GM19239 (cell line): ENCODE measurements around the gene MPP1.
A peak's percentile ranks its signal among the peaks of the same experiment; 100 is the strongest.
"Not testable (repeated sequence)": the region's sequence is repeated elsewhere in the genome, so short reads cannot be mapped to it uniquely, and the experiment has no call there.

Experiments used
- DNase-seq: peaks from one replicate; pipeline ENCODE4 v3.0.0; 2011; ENCODE audit warnings: low spot score; ENCODE audit not compliant: insufficient read length
- FAIRE-seq: peaks from 2 replicates; lab custom pipeline; 2011; peaks lifted over from hg19 to GRCh38; lab: Jason Lieb, UNC

MPP1 gene

DNA sequence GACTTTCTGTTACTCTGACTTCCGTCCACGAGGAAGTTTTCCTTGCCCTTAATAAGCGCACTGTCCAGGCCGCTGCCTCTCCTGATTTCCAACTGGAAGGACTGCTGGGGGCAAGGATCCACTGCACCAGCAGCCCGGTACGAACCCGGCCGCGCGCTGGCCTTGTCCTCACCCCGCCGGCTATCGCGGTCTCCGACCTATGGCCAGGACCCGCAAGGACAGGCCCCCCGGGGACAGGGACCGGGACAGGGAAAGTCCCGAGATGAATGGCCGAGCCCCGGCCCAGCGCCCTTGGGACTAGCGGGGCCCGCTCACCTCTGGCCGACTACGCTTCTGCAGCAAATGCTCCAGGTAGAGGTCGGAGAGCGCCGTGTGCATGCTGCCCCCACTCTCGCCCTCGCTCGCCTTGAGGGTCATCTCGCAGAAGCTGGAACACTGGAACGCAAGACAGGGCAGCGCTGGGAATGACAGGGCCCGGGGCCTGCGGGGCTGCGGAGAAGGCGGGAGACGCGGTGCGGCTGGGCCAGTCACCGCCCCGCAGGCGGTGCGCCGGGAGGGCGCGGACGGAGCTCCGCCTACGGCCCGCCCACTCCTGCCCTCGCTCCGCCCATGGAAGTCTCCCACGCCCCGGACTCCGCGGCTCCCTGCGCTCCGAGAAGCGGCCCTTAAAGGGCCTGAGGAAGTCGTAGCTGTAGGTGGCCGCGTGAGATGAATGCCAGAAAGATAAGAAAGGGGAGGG, at the start of gene MPP1:
TSS of gene MPP1 (minus strand) at position 529 of the 739 bp plus-strand sequence. CDS start at position 417, 112 bp downstream.
- FAIRE-seq: peak; percentile 95

DNA sequence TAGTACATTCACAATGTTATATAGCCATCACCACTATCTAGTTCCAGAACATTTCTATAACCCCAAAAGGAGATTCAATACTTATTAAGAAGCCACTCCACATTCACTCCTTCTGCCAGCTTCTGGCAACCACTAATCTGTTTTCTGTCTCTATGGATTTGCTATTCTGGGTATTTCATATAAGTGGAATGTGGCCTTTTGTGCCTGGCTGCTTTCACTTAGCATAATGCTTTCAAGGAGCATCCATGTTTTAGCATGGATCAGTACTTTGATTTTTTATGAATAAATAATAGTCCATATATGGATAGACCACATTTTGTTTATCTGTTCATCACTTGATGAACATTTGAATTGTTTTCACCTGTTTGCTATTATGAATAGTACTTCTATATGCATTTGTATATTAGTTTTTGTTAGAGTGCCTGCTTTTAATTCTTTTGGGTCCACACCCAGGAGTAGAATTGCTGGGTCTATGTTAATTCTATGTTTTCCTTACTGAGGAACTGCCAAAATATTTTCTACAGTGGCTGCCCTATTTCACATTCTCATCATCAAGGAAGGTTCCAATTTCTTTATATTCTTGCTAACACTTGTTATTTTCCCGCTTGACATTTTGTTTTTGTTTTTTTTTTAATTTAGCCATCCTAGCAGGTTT, 45.8 kb upstream of the MPP1 start:
- DNase-seq (no peak), FAIRE-seq (no peak)

More for the DNA sequence above, at the start of gene MPP1:
- peak; percentile 52 for DNase-seq

DNA sequence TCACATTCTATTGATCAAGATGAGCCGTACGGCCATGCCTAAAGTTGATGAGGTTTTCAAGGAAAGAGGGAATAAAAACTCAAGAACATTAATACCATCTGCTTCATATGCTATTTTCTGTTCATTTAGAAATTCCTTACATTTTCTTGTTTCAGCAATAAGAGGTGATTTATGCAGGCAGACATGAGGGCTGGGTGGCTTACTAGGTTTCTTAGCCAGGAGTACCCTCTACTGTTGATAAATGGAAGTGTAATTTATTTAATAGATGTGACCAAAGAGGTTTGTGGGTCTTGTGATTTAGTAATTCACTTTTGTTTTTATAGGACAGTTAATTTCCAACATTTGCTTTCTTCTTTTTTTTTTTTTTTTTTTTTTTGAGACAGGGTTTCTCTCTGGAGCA, 35.6 kb upstream of the MPP1 start:
- peak; percentile 68 for FAIRE-seq
- peak; percentile 18 for DNase-seq

DNA sequence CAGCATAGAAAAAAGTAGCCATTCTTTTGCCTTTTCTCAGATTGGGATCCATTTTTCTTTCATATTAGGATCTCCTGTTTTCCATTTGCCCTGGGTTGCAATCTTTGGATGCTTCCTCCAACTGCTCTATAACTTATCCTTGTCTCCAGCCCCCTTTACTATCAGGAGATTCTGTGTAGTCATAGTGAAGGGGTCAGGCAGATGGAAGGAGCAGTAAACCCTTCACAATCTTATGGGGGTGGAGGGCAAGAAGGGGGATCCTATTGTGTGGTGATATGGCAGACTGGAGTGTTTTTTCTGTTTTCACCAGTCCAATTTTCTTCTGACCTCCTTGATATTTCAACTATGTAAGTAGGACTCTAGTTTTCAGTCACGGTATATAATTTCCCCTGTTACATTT, 30.9 kb upstream of the MPP1 start:
- FAIRE-seq: no peak

DNA sequence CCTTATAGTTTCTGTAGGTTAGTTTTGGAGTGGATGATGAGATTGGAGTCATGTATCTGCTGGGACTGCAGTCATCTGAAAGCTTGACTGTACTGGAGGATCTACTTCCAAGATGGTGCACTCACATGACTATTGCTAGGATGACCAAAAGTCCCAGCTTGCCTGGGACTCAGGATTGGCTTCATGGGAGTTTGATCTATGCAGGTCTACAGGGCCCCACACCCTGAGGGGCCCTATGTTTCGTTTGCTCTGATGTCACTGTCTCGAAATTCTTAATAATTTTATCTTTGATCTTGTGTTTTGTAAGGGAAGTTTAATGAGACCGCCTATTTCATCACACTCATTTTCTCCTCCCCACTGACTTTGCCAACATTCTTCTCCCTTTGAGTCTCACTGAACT, 29.3 kb upstream of the MPP1 start, which contains the start of gene SMIM9:
TSS of gene SMIM9 (minus strand) at position 101 of the 400 bp plus-strand sequence. CDS start 3,806 bp downstream, outside the sequence.
- FAIRE-seq (no peak), DNase-seq (no peak)

More for the DNA sequence above, 30.9 kb upstream of the MPP1 start:
- DNase-seq: no peak

DNA sequence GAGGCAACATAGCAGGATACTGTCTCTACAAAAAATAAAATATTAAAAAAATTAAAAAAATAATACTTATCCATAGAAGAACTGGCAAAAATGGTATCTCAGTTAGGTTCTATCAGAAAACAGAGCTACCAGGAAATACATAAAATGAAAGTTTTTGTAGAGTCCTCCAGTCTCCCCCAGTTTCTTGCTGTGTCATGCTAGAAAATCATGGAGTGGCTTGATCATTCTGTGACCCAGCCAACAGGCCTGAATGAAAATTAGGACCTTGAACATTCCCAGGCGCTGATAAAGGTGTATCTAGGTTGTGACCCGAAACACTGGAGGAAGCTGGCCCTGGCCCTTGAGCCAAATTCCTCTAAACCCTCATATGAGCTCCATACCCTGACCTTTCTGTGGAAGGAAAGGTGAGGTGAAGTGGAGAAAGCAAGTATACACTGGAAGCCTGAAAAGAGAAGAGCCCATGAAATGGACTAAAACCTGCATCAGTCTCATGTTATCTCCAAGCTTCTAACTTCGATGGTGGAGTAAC, 28.5 kb upstream of the MPP1 start:
- FAIRE-seq (peak; percentile 23), DNase-seq (no peak)

DNA sequence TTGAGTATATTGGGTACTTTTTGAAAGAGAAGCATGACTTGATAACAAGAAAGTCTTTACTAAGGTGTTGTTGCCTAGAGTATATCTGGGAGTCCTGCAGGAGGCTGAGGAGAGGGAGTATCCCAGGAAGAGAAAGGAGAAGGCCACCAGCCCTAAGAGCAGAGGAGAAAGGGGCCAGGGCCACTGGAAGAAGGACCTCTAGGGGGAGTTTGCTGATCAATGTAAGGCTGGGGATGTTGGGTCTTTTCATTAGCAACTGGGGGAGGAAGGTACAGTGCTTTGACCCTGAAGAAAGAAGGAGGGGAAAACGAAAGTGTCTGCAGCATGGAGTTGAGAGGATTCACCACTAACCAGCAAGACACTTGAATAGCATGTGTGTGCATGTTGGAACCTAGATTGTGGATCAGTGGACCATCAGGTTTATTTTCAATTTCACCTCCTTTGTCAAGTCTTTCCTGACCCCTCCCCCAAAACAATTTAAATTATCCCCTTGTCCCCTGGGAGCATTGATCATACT, 24.7 kb upstream of the MPP1 start:
- DNase-seq (no peak), FAIRE-seq (peak; percentile 90)

DNA sequence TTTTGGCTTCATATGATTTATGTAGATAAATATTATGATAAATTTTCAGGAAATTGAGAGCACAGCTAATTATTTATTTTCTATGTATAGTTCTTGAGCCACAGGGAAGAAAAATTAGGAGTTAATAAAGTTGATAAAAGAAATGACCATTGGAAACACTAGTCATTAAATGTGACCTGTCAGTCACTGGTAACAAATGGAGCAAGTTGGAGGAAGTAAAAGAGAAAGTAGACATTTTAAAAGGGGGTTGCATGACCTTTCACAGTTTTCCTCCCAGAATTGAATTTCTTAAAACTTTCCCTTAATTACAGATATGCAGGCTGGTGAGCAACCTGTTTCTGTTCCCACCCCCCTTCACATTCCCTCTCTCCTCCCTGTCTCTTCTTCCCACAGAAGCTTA, 23.8 kb upstream of the MPP1 start:
- DNase-seq (no peak), FAIRE-seq (peak; percentile 88)

DNA sequence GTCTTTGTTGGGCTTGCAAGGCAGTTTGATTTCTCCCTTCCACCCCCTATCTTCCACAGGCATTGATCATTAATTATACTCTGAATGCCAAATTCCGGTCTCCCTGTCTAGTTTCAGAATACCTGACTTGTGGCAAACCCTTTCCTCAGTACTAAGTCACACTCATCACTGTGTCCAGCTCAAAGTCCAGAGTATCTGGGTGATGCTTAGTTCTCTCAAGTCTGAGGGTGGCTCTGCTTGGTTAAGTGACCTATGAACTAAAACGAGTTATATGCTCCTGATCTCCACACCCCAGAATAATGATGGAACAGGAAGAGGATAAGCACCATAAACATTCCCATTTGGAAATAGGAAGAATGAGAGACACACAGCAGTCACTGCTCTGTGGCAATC, 22.7 kb upstream of the MPP1 start:
- DNase-seq (no peak), FAIRE-seq (no peak)

DNA sequence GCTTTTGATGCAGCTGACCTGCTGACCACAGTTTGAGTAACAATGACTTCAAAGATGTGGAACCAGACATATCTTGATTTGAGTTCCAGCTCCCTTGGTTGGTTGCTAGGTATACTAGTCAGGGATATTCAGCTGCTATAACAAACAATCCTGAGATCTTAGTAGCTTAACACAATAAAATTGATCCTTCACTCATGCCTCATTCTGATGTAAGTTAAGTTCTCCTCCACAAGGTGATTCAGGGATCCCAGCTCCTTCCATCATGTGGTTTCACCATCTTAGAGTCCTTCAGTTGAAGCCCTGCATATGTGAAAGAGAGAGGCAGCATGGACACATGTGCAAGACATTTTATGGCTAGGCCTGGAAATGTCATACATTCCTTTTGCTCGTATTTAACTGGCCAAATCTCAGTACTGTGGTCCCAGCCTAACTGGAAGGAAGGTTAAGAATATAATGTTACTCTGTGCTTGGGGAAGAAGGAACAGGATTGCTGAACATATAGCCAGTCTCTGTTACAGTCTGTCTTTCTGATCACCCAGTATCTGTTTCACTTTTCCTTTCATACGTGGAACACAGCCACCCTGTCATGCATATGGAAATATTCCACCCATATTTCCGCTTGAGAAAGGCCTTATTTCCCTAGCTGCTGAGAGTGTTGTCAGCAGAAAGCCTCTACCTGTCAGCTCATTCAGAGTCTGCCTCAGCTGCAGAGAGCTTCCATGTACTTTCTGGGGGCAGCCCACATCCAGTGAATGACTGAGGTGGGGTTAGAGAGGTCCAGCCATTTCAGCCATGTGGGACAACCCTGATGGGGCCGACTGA, 22.1 kb upstream of the MPP1 start:
- peak; percentile 100 for FAIRE-seq

DNA sequence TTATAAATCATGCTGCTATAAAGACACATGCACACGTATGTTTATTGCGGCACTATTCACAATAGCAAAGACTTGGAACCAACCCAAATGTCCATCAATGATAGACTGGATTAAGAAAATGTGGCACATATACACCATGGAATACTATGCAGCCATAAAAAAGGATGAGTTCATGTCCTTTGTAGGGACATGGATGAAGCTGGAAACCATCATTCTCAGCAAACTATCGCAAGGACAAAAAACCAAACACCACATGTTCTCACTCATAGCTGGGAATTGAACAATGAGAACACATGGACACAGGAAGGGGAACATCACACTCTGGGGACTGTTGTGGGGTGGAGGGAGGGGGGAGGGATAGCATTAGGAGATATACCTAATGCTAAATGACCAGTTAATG, 20.3 kb upstream of the MPP1 start:
- not testable (repeated sequence) for FAIRE-seq

More for the DNA sequence above, 22.1 kb upstream of the MPP1 start:
- no peak for DNase-seq

DNA sequence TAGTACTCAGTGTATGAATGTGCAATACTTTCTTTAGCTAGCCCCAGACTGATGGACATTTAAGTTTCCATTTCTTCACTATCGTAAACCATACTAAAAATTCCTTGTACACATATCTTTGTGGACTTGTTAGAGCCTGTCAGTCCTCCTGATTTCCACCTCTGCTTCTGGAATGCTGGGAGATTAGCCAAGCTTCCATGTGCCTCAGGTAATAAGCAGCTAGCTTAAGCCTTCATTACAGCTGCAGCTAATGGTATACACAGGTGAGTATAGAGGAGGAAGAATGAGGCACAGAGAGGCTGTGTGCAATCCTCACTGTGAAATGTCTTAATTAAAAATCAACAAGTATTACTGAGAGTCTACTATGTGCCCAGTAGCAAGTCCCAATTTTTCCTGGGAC, 19.4 kb upstream of the MPP1 start:
- DNase-seq (no peak), FAIRE-seq (no peak)

More for the DNA sequence above, 20.3 kb upstream of the MPP1 start:
- DNase-seq: not testable (repeated sequence)

DNA sequence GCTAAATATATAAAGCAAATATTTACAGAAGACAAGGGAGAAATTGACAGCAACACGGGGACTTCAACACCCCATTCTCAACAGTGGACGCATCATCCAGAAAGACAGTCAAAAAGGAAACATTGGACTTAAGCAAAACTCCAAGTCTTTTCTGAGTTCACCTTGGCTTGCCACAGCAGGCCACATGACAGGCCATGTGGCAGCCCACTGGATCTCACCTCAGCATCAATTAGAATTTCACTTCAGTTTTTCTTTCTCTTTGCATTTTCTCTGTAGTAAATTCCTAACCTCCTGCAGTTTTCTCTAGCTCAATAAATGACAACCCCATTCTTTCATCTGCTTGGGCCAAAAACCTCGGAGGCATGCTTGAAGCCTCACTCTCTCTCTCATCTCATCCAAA, 16.7 kb upstream of the MPP1 start:
- FAIRE-seq (no peak), DNase-seq (no peak)

DNA sequence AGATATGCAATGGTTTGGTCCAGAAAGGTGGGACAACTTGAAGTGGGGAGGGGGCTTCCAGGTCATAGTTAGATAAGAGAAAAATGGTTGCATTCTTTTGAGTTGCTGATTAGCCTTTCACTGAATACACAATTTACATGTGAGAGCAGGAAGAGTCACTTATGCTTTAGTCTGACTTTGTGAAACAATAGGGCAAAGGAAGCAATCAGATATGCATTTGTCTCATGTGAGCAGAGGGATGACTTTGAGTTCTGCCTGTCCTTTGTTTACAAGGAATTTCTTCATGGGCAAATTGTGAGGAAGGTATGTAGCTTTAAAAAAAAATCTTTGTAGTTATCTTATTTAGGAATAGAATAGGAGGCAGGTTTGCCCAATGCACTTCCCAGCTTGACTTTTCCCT, 16.2 kb upstream of the MPP1 start:
- no peak for DNase-seq
- no peak for FAIRE-seq

DNA sequence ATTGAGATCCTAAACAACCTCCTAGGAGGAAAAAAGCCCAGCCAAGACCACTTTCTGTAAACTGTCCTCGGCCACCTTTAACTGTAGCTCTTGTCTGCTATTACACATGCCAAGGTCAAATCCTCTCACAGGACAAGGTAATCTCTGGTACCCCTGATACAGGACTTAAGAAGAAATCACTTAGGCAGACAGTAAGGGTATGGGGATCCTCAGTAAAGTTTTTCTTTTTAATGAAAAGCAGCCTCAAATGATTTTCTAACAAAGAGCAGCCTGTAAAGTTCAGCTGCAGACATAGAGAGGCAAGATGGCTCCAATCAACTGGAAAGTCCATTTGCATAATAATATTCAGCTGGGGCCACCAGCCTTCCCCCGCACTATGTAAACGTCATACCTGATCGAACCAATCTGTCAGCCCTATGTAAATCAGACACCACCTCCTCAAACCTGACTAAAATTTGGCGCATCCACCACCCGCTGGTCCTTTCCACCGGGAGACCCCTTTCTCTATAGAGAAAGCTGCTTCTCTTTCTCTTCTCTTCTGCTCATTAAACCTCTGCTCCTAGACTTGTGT, 14.6 kb upstream of the MPP1 start:
- FAIRE-seq: no peak
- no peak for DNase-seq

DNA sequence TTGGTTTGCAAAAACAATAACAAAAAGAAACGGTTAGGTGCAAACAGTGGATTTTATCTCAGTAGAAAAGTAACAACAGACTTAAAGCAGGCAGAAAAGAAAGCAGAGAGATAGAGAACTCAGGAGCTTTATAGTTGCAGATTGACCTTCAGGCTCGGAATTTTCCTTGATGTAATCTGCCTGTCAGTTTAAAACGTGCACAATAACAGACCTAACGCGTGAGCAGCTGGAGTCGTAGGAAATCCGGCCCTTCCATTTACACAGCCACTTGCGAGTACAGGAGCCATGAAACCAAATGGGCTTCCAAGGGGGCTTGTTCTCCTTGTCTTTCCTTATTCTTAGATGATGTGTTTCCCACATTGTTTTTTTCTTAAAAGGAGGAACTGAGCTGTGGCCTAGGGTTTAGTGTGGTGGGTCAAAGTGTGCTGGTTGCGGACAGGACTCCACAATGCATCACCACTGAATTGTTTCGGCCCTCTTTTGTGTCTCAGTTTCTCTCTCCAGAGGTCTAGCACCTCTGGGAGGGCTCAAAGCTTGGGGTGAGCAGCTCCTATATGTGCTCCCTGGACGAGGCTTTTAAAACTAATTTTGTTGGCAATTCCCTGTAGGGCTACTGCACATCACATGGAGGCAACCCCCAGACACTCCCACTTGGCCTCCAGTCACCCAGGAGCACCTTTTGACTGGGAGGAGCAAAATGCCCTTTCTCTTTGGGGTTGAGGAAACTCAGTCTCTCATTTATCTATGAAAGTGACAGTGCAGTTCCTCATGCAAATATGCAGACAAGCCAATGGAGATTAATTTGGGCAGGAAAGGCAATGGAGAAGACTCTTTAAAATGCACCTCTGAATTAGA, 13.9 kb upstream of the MPP1 start:
- DNase-seq: no peak
- peak; percentile 18 for FAIRE-seq

DNA sequence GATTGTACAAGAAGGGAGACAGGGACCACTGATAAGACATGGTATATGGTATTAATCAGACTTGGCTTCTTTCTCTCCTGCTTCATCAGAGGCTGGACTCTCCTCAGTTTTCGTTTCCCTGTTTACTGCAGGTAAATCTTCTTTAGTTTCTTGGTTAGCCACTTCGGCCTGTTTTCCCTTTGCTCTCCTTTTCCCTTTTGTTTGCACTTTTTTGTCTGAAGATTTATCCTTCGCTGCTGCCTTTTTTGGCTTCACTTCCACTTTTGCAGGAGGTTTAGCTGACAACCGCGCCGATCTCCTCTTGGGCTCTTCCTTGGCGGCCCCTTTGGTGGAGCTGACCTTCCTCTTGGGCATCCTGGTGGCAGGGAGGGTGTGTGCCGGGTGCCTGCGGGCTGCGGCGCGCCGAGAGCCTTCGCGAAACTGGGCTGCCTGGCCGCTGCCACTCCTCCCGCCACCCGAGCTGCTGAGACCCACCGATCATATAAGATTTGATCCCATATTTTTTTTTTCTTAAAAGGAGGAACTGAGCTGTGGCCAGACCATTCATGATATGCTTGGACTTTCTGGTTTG, 11.8 kb upstream of the MPP1 start:
- DNase-seq, FAIRE-seq: not testable (repeated sequence)

DNA sequence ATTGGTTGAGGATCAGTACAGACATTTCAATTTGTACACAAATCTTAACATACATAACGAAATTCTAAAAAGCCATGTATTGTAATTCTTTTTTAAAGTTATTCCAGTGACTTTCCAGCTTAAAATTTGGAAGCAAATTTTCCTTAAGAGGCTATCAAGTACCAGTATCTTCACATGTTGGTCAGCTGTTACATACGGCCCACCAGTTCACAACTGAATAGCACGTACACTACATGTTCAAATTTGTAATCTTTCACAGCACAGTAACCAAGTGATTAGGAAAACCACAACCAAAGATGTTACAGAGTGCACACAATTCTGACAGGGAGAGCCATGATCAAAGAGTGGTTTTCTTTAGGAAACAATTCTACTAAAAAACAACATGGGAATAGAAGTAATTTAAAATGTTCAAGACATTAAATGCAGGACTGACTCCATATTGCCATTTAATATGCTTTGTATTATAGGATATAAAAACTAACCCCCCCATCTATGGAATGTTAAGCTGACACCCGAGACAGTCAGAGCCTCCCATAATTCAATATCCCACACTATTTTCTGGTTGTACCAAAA, 11.1 kb upstream of the MPP1 start:
- not testable (repeated sequence) for DNase-seq

More for the DNA sequence above, 11.1 kb upstream of the MPP1 start:
- FAIRE-seq: not testable (repeated sequence)
